ENCODE measurements around the gene ZNF780B.

DNA sequence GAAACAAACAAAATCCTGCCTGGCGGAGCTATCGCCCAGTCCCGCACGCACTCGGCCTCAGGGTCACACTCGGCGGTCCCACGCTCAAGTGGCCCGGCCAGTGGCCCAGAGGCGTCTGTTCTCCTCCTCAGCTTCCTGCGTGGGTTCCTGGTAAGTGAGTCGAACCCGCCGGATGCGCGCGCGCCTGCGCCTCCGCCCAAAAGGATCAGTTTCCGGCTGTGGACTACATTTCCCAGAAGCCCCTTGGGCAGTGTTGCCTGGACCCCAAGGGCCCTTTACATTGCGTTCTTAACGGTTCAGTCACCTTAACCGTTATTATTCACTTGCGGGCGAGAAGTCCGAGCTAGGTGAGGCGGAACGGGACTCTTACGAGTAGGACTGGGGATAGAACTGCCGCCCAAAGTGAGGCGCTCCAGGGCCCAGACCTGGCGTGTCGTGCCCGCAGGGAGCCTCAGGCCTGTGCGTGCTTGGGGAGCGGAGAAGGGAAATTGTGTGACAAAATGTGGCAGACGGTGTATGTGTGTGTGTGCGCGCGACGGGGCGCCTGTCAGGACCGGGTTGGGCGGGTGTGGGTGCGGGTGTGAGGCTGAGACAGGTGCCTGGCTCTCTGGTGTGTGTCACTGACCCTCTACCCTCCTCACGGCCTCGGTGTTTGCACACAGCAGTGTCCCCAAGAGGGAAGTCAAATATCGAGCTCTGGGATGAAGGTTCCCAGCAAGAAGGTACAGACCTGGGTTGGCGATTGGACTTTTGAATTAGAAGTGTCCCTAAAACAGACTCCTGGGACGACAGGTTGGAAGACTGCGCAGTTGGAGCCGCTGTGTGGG is 59.0 kb downstream of the ZNF780B start, which contains the start of gene ZNF546:
- TF ChIP-seq POLR2AphosphoS5 (IDR thresholded peaks at IDR 0.05) (peak; percentile 94 to 96 (median 95)), CTCF (IDR thresholded peaks at IDR 0.05) (no peak), POLR2A (IDR thresholded peaks at IDR 0.05) (peak; percentile 85)

All from transverse colon (tissue), 4 donors.